Hepatocyte (in vitro differentiated cells): Measurements from ENCODE around the gene TEN1. TPM values are rescaled to one million over a fixed set of nuclear protein-coding genes. Genes with fewer than 3 reads are reported as not detected.
A peak's percentile ranks its signal among the peaks of the same experiment; 100 is the strongest.
"Not testable (repeated sequence)": the region's sequence is repeated elsewhere in the genome, so short reads cannot be mapped to it uniquely, and the experiment has no call there.

Source experiments
- DNase-seq: peaks from one replicate; pipeline ENCODE4 v3.0.0-alpha.2; 2016; ENCODE audit warnings: low spot score
- H2AFZ ChIP-seq: fragments of 200-600 bp; sonication (generic); 2 replicates; pipeline ENCODE4 v1.6.0; 2016; ENCODE audit warnings: antibody characterized with exemption, mild to moderate bottlenecking
- H3K27ac ChIP-seq: fragments of 200-600 bp; sonication (generic); 2 replicates; pipeline ENCODE4 v1.5.1; 2016; ENCODE audit warnings: mild to moderate bottlenecking
- H3K27me3 ChIP-seq: fragments of 200-600 bp; sonication (generic); 2 replicates; pipeline ENCODE4 v1.6.1; 2016
- H3K36me3 ChIP-seq: fragments of 200-600 bp; sonication (generic); replicated peaks from 2 replicates; pipeline ENCODE4 v1.5.1; 2016; ENCODE audit warnings: low read depth; ENCODE audit not compliant: insufficient read depth
- H3K4me1 ChIP-seq: fragments of 200-600 bp; sonication (generic); 2 replicates; pipeline ENCODE4 v1.5.1; 2016; ENCODE audit warnings: mild to moderate bottlenecking, moderate library complexity; ENCODE audit not compliant: insufficient read depth
- H3K4me2 ChIP-seq: fragments of 200-600 bp; sonication (generic); 2 replicates; pipeline ENCODE4 v1.6.0; 2016
- H3K4me3 ChIP-seq: fragments of 200-600 bp; sonication (generic); 2 replicates; pipeline ENCODE4 v1.5.1; 2016; ENCODE audit warnings: mild to moderate bottlenecking
- H3K79me2 ChIP-seq: fragments of 200-600 bp; sonication (generic); 2 replicates; pipeline ENCODE4 v1.6.0; 2017; ENCODE audit warnings: mild to moderate bottlenecking
- H3K9me2 ChIP-seq: fragments of 200-600 bp; sonication (generic); replicated peaks from 2 replicates; pipeline ENCODE4 v1.6.0; 2017; ENCODE audit warnings: mild to moderate bottlenecking; ENCODE audit not compliant: insufficient read depth
- H3K9me3 ChIP-seq: fragments of 200-600 bp; sonication (generic); 2 replicates; pipeline ENCODE4 v1.5.1; 2016; ENCODE audit warnings: low read depth, mild to moderate bottlenecking
- H4K20me1 ChIP-seq: fragments of 200-600 bp; sonication (generic); 2 replicates; pipeline ENCODE4 v1.6.0; 2016; ENCODE audit warnings: mild to moderate bottlenecking; ENCODE audit not compliant: insufficient read depth, poor library complexity, severe bottlenecking
- EZH2 ChIP-seq: fragments of 200-600 bp; sonication (generic); IDR thresholded peaks from 2 replicates; pipeline ENCODE4 v1.6.1; 2016; ENCODE audit warnings: antibody characterized with exemption, mild to moderate bottlenecking, borderline replicate concordance
- EZH2phosphoT487 ChIP-seq: fragments of 200-600 bp; sonication (generic); IDR thresholded peaks from one replicate; pipeline ENCODE4 v1.6.1; 2018; ENCODE audit warnings: antibody characterized with exemption, mild to moderate bottlenecking, low read depth, moderate library complexity; ENCODE audit not compliant: unreplicated experiment, severe bottlenecking
- WGBS: methylation state at CpG from one replicate; pipeline ENCODE4 v1.1.6; 2016; ENCODE audit warnings: low lambda C conversion rate; ENCODE audit errors: missing lambda C conversion rate; 5-methylcytosine and 5-hydroxymethylcytosine counted together
- polyA plus RNA-seq: library from polyadenylated mRNA; unstranded; fragments of >200 nt; fragmentation: Nextera tagmentation; extraction: Ambion mirVana; gene quantifications from 2 replicates; pipeline ENCODE4 v1.2.1, GENCODE V29; 2016
- total RNA-seq: library from RNA; depleted of rRNA; stranded (reverse); fragments of >200 nt; gene quantifications from 2 replicates; pipeline ENCODE4 v1.2.3, GENCODE V29; 2014
- TF ChIP-seq, protein P1 (sequence below): fragments of 200-600 bp; sonication (generic); IDR thresholded peaks from 2 replicates; pipeline ENCODE4 v1.5.1; 2016; ENCODE audit warnings: antibody characterized with exemption, mild to moderate bottlenecking; ENCODE audit not compliant: poor library complexity

The TEN1 gene
- total and polyA plus RNA-seq, 2 experiments from 2014 or later, result 13.3 to 29.9 TPM

DNA sequence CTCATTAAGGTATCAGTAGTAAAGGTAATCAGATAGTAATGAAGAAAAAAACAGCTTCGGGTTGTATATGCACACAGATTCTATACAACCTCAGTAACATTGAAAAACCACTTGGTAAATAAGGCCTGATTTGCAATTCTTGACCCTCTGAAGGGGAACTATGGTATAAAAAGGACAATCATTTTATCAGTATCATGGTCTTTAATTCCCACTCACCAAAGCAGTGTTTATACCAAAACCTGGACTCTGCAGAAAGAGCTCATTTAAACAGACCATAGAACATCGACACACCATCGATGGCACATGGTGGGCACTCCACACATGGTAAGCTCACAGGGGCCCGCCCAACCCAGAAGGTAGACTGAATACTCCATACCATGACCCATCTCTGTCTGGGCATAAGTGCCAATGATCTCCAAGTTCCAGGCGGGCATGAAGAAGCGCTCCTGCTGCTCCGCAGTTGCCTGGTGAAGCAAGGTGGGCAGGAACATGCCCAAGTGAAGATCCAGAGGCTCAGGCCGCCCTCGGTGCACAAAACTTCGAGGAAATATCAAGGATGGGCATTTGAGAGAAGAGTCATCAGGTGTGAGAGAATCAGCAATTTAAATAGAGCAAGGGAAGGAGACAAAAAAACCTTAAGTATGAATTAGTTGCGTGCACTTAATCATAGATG, 19.1 kb upstream of the TEN1 start:
- H4K20me1 ChIP-seq, result peaks cover 24% of the 10 kb centered on the region
- H3K4me1 ChIP-seq, result peaks cover 25% of the 10 kb centered on the region

GRCh38 chr17:75965468-75965867, 13.6 kb upstream of the TEN1 start:
- 97% methylated on average over 6 of the region's 6 CpGs for WGBS
- Histone ChIP-seq H3K36me3 (no peaks in the 10 kb centered on the region), H3K27ac (no peak overlapping the region), H3K4me1 (no peaks in the 10 kb centered on the region), H3K79me2 (peaks cover 94% of the 10 kb centered on the region), H3K4me3 (no peak overlapping the region), H4K20me1 (peaks cover 36% of the 10 kb centered on the region), H3K4me2 (no peak overlapping the region), H3K9me2 (no peaks in the 10 kb centered on the region), H3K9me3 (no peaks in the 10 kb centered on the region), H3K27me3 (no peaks in the 10 kb centered on the region), H2AFZ (no peak overlapping the region)
- no peak for DNase-seq
- TF ChIP-seq EZH2phosphoT487, result no peak
- TF ChIP-seq EZH2, result no peak
- TF ChIP-seq, protein P1, sequence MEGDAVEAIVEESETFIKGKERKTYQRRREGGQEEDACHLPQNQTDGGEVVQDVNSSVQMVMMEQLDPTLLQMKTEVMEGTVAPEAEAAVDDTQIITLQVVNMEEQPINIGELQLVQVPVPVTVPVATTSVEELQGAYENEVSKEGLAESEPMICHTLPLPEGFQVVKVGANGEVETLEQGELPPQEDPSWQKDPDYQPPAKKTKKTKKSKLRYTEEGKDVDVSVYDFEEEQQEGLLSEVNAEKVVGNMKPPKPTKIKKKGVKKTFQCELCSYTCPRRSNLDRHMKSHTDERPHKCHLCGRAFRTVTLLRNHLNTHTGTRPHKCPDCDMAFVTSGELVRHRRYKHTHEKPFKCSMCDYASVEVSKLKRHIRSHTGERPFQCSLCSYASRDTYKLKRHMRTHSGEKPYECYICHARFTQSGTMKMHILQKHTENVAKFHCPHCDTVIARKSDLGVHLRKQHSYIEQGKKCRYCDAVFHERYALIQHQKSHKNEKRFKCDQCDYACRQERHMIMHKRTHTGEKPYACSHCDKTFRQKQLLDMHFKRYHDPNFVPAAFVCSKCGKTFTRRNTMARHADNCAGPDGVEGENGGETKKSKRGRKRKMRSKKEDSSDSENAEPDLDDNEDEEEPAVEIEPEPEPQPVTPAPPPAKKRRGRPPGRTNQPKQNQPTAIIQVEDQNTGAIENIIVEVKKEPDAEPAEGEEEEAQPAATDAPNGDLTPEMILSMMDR, result no peak

More for the DNA sequence above, 19.1 kb upstream of the TEN1 start:
- Histone ChIP-seq H3K9me2 (no peaks in the 10 kb centered on the region), H3K27me3 (no peaks in the 10 kb centered on the region), H3K79me2 (peaks cover 81% of the 10 kb centered on the region), H3K36me3 (no peaks in the 10 kb centered on the region), H2AFZ (no peak overlapping the region), H3K27ac (peak overlapping the region; percentile 56), H3K4me3 (no peak overlapping the region), H3K9me3 (no peaks in the 10 kb centered on the region), H3K4me2 (peak overlapping the region; percentile 68)
- no peak for DNase-seq
- TF ChIP-seq, protein P1, result no peak
- TF ChIP-seq EZH2phosphoT487 (no peak), EZH2 (no peak)
- WGBS, result 92% methylated on average over 11 of the region's 11 CpGs

DNA sequence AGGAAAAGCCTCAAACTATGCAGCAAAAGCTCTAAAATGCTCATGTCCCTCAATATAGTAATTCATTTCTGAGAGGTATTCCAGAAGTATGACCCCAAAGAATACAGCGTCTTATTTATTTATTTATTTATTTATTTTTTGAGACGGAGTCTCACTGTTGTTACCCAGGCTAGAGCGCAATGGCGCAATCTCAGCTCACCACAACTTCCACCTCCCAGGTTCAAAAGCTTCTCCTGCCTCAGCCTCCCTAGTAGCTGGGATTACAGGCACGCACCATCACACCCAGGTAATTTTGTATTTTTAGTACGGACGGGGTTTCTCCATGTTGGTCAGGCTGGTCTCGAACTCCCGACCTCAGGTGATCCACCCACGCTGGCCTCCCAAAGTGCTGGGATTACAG, 10.0 kb upstream of the TEN1 start:
- Histone ChIP-seq H3K79me2 (peaks cover 94% of the 10 kb centered on the region), H4K20me1 (peaks cover 31% of the 10 kb centered on the region)
- not testable (repeated sequence) for H3K36me3 ChIP-seq, H3K27ac ChIP-seq, DNase-seq, H3K4me2 ChIP-seq, H3K9me2 ChIP-seq, H3K9me3 ChIP-seq, H3K4me3 ChIP-seq, H2AFZ ChIP-seq, H3K27me3 ChIP-seq, H3K4me1 ChIP-seq
- 97% methylated on average over 10 of the region's 10 CpGs for WGBS

- H3K4me3 ChIP-seq, result no peak overlapping the region
- peaks cover 92% of the 10 kb centered on the region for H3K79me2 ChIP-seq
- H3K9me3 ChIP-seq, result no peaks in the 10 kb centered on the region
- no peak for DNase-seq
- no peaks in the 10 kb centered on the region for H3K9me2 ChIP-seq
- peaks cover 33% of the 10 kb centered on the region for H4K20me1 ChIP-seq
- no peaks in the 10 kb centered on the region for H3K36me3 ChIP-seq
- peak overlapping the region; percentile 39 for H3K27ac ChIP-seq
- no peaks in the 10 kb centered on the region for H3K27me3 ChIP-seq
- H3K4me1 ChIP-seq, result no peaks in the 10 kb centered on the region
- WGBS, result 54% methylated on average over 4 of the region's 4 CpGs
- no peak for TF ChIP-seq EZH2
- TF ChIP-seq EZH2phosphoT487, result no peak
- TF ChIP-seq, protein P1, result no peak
- H3K4me2 ChIP-seq, result no peak overlapping the region
- no peak overlapping the region for H2AFZ ChIP-seq
These were observed 9.0 kb upstream of the TEN1 start for GRCh38 chr17:75970011-75970523.
